H1 (cell line): ENCODE data around the gene SLC9C1. TPM values are rescaled to one million over a fixed set of nuclear protein-coding genes. Genes with fewer than 3 reads are reported as not detected.

Source experiments
- CTCF ChIA-PET: fragments of 300-600 bp; sonication (Branson Sonifier 250); formaldehyde crosslinking; loops from one replicate; lab custom pipeline; 2021; ENCODE audit not compliant: partially characterized antibody; lab: Charles Lee
- POLR2A ChIA-PET: fragments of 300-600 bp; sonication (Branson Sonifier 250); formaldehyde crosslinking; loops from one replicate; lab custom pipeline; 2021; ENCODE audit warnings: inconsistent platforms; ENCODE audit not compliant: partially characterized antibody; lab: Charles Lee
- DNase-seq, 2 experiments: peaks; one replicate each; pipeline versions ENCODE4 v3.0.0 to v3.0.0-alpha.2; 2010 to 2022; ENCODE audit warnings: low spot score in 2 of 2, low read depth in 1 of 2, mixed read lengths in 1 of 2
- FAIRE-seq: peaks from 2 replicates; lab custom pipeline; 2011; peaks lifted over from hg19 to GRCh38; lab: Jason Lieb, UNC
- H2AFZ ChIP-seq: 2 replicates; pipeline ENCODE4 v1.8.1; 2012; ENCODE audit warnings: low read length, inconsistent platforms
- H2AK5ac ChIP-seq: 2 replicates; pipeline ENCODE4 v1.6.1; 2013; ENCODE audit warnings: low read depth, low read length
- H2BK120ac ChIP-seq: replicated peaks from 2 replicates; pipeline ENCODE3; 2013; ENCODE audit warnings: low read depth, low read length, inconsistent platforms
- H2BK12ac ChIP-seq: 2 replicates; pipeline ENCODE4 v1.6.1; 2013; ENCODE audit warnings: low read depth, low read length
- H2BK15ac ChIP-seq: 2 replicates; pipeline ENCODE4 v1.6.1; 2013; ENCODE audit warnings: low read length
- H2BK20ac ChIP-seq: 2 replicates; pipeline ENCODE4 v1.6.1; 2013; ENCODE audit warnings: low read length
- H2BK5ac ChIP-seq: 2 replicates; pipeline ENCODE4 v1.6.1; 2013; ENCODE audit warnings: low read depth, low read length
- H3K14ac ChIP-seq: 2 replicates; pipeline ENCODE4 v1.6.1; 2013; ENCODE audit warnings: inconsistent platforms; ENCODE audit not compliant: insufficient read length
- H3K18ac ChIP-seq: 2 replicates; pipeline ENCODE4 v1.6.1; 2013; ENCODE audit warnings: low read length; ENCODE audit errors: extremely low read depth
- H3K23ac ChIP-seq: 2 replicates; pipeline ENCODE4 v1.6.1; 2013; ENCODE audit warnings: inconsistent platforms; ENCODE audit not compliant: insufficient read length
- H3K23me2 ChIP-seq: 2 replicates; pipeline ENCODE4 v1.6.1; 2013; ENCODE audit warnings: low read depth, low read length
- H3K27ac ChIP-seq: 2 replicates; pipeline ENCODE4 v1.6.1; 2011; ENCODE audit warnings: low read depth, low read length, inconsistent platforms
- H3K27me3 ChIP-seq, 4 experiments: replicated peaks in 1 of 4; 1 replicate in 1 of 4; 2 replicates in 3 of 4; pipeline versions ENCODE4 v1.6.1 to v1.8.1; 2011 to 2013; ENCODE audit warnings: low read length in 3 of 4, mild to moderate bottlenecking in 3 of 4, inconsistent platforms in 2 of 4, mixed read lengths in 2 of 4, moderate library complexity in 1 of 4; ENCODE audit not compliant: control insufficient read depth in 3 of 4, insufficient read depth in 3 of 4; ENCODE audit errors: extremely low read depth in 1 of 4
- H3K36me3 ChIP-seq, 4 experiments: 2 replicates each; pipeline versions ENCODE4 v1.6.1 to v1.8.1; 2011 to 2013; ENCODE audit warnings: mild to moderate bottlenecking in 4 of 4, low read length in 3 of 4, moderate library complexity in 2 of 4, control low read depth in 1 of 4, inconsistent platforms in 1 of 4; ENCODE audit not compliant: insufficient read depth in 4 of 4, control insufficient read depth in 2 of 4
- H3K4ac ChIP-seq: replicated peaks from 2 replicates; pipeline ENCODE3; 2013; ENCODE audit warnings: low read length, low read depth, mixed read lengths, inconsistent platforms; ENCODE audit not compliant: insufficient read length
- H3K4me1 ChIP-seq, 4 experiments: replicated peaks in 1 of 4; 1 replicate in 1 of 4; 2 replicates in 3 of 4; pipeline versions ENCODE4 v1.6.1 to v1.8.1; 2011 to 2013; ENCODE audit warnings: low read length in 3 of 4, inconsistent platforms in 2 of 4, mixed read lengths in 1 of 4; ENCODE audit not compliant: insufficient read depth in 4 of 4, control insufficient read depth in 3 of 4
- H3K4me2 ChIP-seq, 2 experiments: 2 replicates each; pipeline versions ENCODE4 v1.6.1 to v1.8.1; 2011 to 2013; ENCODE audit warnings: low read depth in 2 of 2, low read length in 2 of 2, control low read depth in 1 of 2, inconsistent platforms in 1 of 2, mild to moderate bottlenecking in 1 of 2; ENCODE audit not compliant: insufficient read depth in 1 of 2
- H3K4me3 ChIP-seq, 4 experiments: fragments of 200-600, 300-600 bp in 1 of 4; sonication (generic), shearing (Covaris generic), sonication (Bioruptor Twin) in 1 of 4; 2 replicates each; pipeline versions ENCODE4 v1.5.1 to v1.8.1; 2011 to 2016; ENCODE audit warnings: low read length in 4 of 4, low read depth in 3 of 4, control low read depth in 2 of 4, inconsistent platforms in 2 of 4, mild to moderate bottlenecking in 2 of 4, mixed read lengths in 1 of 4, moderate library complexity in 1 of 4; ENCODE audit not compliant: insufficient read depth in 2 of 4; ENCODE audit errors: extremely low read depth in 1 of 4
- H3K56ac ChIP-seq: replicated peaks from 2 replicates; pipeline ENCODE3; 2013; ENCODE audit warnings: low read depth, mild to moderate bottlenecking, mixed read lengths, low read length, inconsistent platforms; ENCODE audit not compliant: insufficient read length
- H3K79me1 ChIP-seq: 2 replicates; pipeline ENCODE4 v1.6.1; 2013; ENCODE audit warnings: low read depth, low read length, control low read depth
- H3K79me2 ChIP-seq, 2 experiments: 2 replicates each; pipeline versions ENCODE4 v1.6.1 to v1.8.1; 2012 to 2013; ENCODE audit warnings: low read length in 2 of 2, mild to moderate bottlenecking in 2 of 2, inconsistent platforms in 1 of 2; ENCODE audit not compliant: insufficient read depth in 2 of 2, control insufficient read depth in 1 of 2
- H3K9ac ChIP-seq, 4 experiments: replicated peaks in 1 of 4; 1 replicate in 1 of 4; 2 replicates in 3 of 4; pipeline versions ENCODE4 v1.6.1 to v1.8.1; 2011 to 2013; ENCODE audit warnings: low read depth in 3 of 4, low read length in 3 of 4, control low read depth in 2 of 4, mild to moderate bottlenecking in 2 of 4, moderate library complexity in 2 of 4, inconsistent platforms in 1 of 4; ENCODE audit errors: extremely low read depth in 1 of 4
- H3K9me3 ChIP-seq, 2 experiments: 2 replicates each; pipeline versions ENCODE4 v1.6.1 to v1.8.1; 2012 to 2013; ENCODE audit warnings: mild to moderate bottlenecking in 2 of 2, moderate library complexity in 2 of 2, control low read depth in 1 of 2, inconsistent platforms in 1 of 2, low read depth in 1 of 2, low read length in 1 of 2, mixed read lengths in 1 of 2; ENCODE audit not compliant: insufficient read depth in 2 of 2
- H4K20me1 ChIP-seq, 2 experiments: replicated peaks in 1 of 2; 2 replicates each; pipeline versions ENCODE3 to v1.8.1; 2011 to 2013; ENCODE audit warnings: inconsistent platforms in 2 of 2, low read length in 2 of 2, mild to moderate bottlenecking in 1 of 2; ENCODE audit not compliant: insufficient read depth in 2 of 2, control insufficient read depth in 1 of 2
- H4K5ac ChIP-seq: 2 replicates; pipeline ENCODE4 v1.6.1; 2013; ENCODE audit warnings: low read length, low read depth, mixed read lengths, inconsistent platforms; ENCODE audit not compliant: insufficient read length
- H4K8ac ChIP-seq: 2 replicates; pipeline ENCODE4 v1.8.0; 2013; ENCODE audit warnings: mild to moderate bottlenecking, moderate library complexity, low read length, inconsistent platforms; ENCODE audit not compliant: insufficient read depth; ENCODE audit errors: extremely low read depth
- H4K91ac ChIP-seq: replicated peaks from 2 replicates; pipeline ENCODE3; 2013; ENCODE audit warnings: low read length, mixed read lengths, inconsistent platforms; ENCODE audit not compliant: insufficient read length
- RFX5 ChIP-seq: IDR thresholded peaks from 2 replicates; pipeline ENCODE4 v1.6.1; 2011; ENCODE audit warnings: low read depth, low read length, improper control_type of control experiment, borderline replicate concordance
- YY1 ChIP-seq: IDR thresholded peaks from 2 replicates; pipeline ENCODE4 v1.6.1; 2011; ENCODE audit warnings: low read depth, mild to moderate bottlenecking, low read length
- WGBS, 2 experiments: shearing (Covaris generic) in 1 of 2; methylation state at CpG; one replicate each; pipeline versions ENCODE4 v1.1.6 to v1.1.7; 2013 to 2015; ENCODE audit warnings: low lambda C conversion rate in 2 of 2, mixed read lengths in 2 of 2, inconsistent platforms in 1 of 2, low coverage in 1 of 2, missing lambda C conversion rate in 1 of 2; ENCODE audit not compliant: insufficient replicate concordance in 2 of 2, insufficient coverage in 1 of 2, insufficient read length in 1 of 2; ENCODE audit errors: extremely low coverage in 1 of 2, missing lambda C conversion rate in 1 of 2; 5-methylcytosine and 5-hydroxymethylcytosine counted together
- polyA plus RNA-seq, 7 experiments: library from polyadenylated mRNA; depleted of rRNA in 3 of 7; stranded (reverse) in 5 of 7; unstranded in 2 of 7; fragments of >200 nt in 5 of 7; fragments of 200-250 nt in 2 of 7; gene quantifications; 1 replicate in 5 of 7; 2 replicates in 1 of 7; 4 replicates in 1 of 7; pipeline versions ENCODE4 v1.2.1 to v1.2.3, GENCODE V29; 2011 to 2013; ENCODE audit warnings: missing spikeins in 2 of 7, mixed read lengths in 2 of 7
- total RNA-seq: library from RNA; stranded (reverse); fragmentation: NEBNext Ultra II Directional; extraction: Animal tissue kit (Norgen Biotek cat#: 25700); gene quantifications from 2 replicates; pipeline ENCODE4 v1.2.1, GENCODE V29; 2021

SLC9C1 gene
- total and polyA plus RNA-seq, 2 of the 8 experiments (the other 6 are each of a cell fraction or from before 2014, with no cell fraction given): 0.15 to 0.24 TPM

- Histone ChIP-seq H2BK15ac (no peak overlapping the region), H3K4me1 (no peaks in the 10 kb centered on the region), H3K9me3 (no peaks in the 10 kb centered on the region), H2BK5ac (no peak overlapping the region), H3K23me2 (no peaks in the 10 kb centered on the region), H4K91ac (no peak overlapping the region), H3K79me2 (no peaks in the 10 kb centered on the region), H2BK12ac (no peak overlapping the region), H2BK120ac (no peak overlapping the region), H3K18ac (no peak overlapping the region), H3K4me3 (no peak overlapping the region), H3K79me1 (no peaks in the 10 kb centered on the region), H2AFZ (no peak overlapping the region), H4K20me1 (no peaks in the 10 kb centered on the region), H4K5ac (no peak overlapping the region), H3K4me2 (no peak overlapping the region), H3K23ac (no peak overlapping the region), H3K27me3 (no peaks in the 10 kb centered on the region), H3K14ac (no peak overlapping the region), H3K36me3 (peaks cover 0 to 4% (median 0%) of the 10 kb centered on the region in 4 experiments; a peak in 3 of 8 replicates), H4K8ac (no peak overlapping the region), H3K56ac (no peak overlapping the region), H3K4ac (no peak overlapping the region), H3K27ac (no peak overlapping the region), H2AK5ac (no peak overlapping the region), H2BK20ac (no peak overlapping the region), H3K9ac (no peak overlapping the region)
- CTCF ChIA-PET: interaction anchor here (0.6 to 2.1 kb wide), 5 partner anchors 10 to 244 kb away, joined by 3 to 6 read pairs (median 3); no protein-coding TSS in a partner anchor
- DNase-seq: no peak
- WGBS, 2 experiments: 91% methylated on average over 2 of the region's 2 CpGs; no CpG with 5 or more reads in 1 of the 2 experiments
- POLR2A ChIA-PET: no interaction called here
- FAIRE-seq: no peak
- TF ChIP-seq YY1 (no peak), RFX5 (no peak)
Observed at GRCh38 chr3:112101916-112102315, 192.1 kb downstream of the SLC9C1 start.
